Measurements from ENCODE around the gene CSF1R. TPM values are rescaled to one million over a fixed set of nuclear protein-coding genes. Genes with fewer than 3 reads are reported as not detected.

Gene CSF1R
- not detected in 2 replicates for total RNA-seq

DNA sequence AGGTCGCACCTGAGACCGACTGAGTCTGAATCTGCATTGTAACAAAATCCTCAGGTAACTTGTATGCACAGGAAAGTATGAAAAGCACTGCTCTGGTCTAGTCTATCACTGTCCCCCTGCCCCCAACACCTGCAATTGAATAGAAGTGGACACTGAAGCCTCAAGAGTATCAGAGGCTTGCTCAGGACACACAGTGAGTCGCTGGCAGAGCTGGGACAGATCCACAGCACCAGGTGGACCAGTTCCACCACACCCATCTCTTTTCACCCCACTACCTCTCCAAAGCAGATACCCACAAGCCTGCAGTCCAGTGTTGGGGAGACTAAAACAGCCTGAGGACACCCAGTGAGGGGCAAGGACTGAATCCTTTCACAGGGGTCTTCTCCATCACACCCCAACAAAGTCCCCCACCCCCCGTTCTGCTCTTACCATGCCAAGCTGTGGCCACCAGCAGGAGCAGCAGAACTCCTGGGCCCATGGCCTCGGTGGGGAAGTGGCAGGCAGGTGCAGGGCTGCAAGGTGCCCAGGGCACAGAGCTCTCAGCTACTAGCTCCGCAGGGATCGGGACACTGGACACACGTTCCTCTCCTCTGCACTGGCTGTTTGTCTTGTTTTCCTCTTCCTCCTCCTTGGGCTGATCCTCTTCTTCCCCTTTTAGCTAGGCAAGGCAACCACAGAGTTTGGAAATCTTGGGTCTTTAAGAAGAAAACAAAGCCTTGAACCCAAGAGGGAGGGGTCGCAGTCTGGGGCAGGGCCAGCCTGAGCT, at the start of gene CSF1R:
TSS of gene CSF1R (minus strand) at position 605 of the 766 bp plus-strand sequence. CDS start at position 478, 127 bp downstream.

Small RNA genes lying within 50 kb of the gene (small RNA-seq; reads per million reads assigned to genes)
- not detected for gene RF00019

Other genes with a start within 250 kb of the CSF1R start
- gene PDE6A, start 141.8 kb downstream of the CSF1R start, total RNA-seq, result not detected in 2 replicates
- 8.8 and 13.7 TPM in 2 replicates for gene SLC26A2, start 125.8 kb downstream of the CSF1R start, total RNA-seq
- 6.2 and 6.3 TPM in 2 replicates for gene TIGD6, start 85.9 kb downstream of the CSF1R start, total RNA-seq
- 32.7 and 46.3 TPM in 2 replicates for gene HMGXB3, start 85.8 kb downstream of the CSF1R start, total RNA-seq
- 253 and 297 TPM in 2 replicates for gene PDGFRB, start 69.3 kb upstream of the CSF1R start, total RNA-seq
- not detected in 2 replicates for gene CDX1, start 80.2 kb upstream of the CSF1R start, total RNA-seq
- gene SLC6A7, start 103.5 kb upstream of the CSF1R start, total RNA-seq, result not detected in 2 replicates
- 0.20 and 0.73 TPM in 2 replicates for gene CAMK2A, start 203.2 kb upstream of the CSF1R start, total RNA-seq
- gene ARSI, start 216.4 kb upstream of the CSF1R start, total RNA-seq, result 2.0 and 2.2 TPM in 2 replicates

Measured in subcutaneous preadipocyte (primary cell).